KMS-11 (cell line): Measurements from ENCODE around the gene PTPRR.

Experiments
- H2AFZ ChIP-seq: fragments of 200-600 bp; sonication (generic); 2 replicates; pipeline ENCODE4 v1.6.1; 2016; ENCODE audit warnings: antibody characterized with exemption, mixed run types, low read depth
- H3K27ac ChIP-seq: fragments of 200-600 bp; sonication (generic); 2 replicates; pipeline ENCODE4 v1.6.1; 2016; ENCODE audit warnings: mild to moderate bottlenecking, mixed run types
- H3K27me3 ChIP-seq: fragments of 200-600 bp; sonication (generic); 2 replicates; pipeline ENCODE4 v1.6.1; 2017; ENCODE audit warnings: mild to moderate bottlenecking, low read depth, mixed run types, moderate library complexity; ENCODE audit not compliant: insufficient read depth
- H3K36me3 ChIP-seq: fragments of 200-600 bp; sonication (generic); 2 replicates; pipeline ENCODE4 v1.6.1; 2017; ENCODE audit warnings: mild to moderate bottlenecking, mixed run types; ENCODE audit not compliant: insufficient read depth
- H3K4me1 ChIP-seq: fragments of 200-600 bp; sonication (generic); 2 replicates; pipeline ENCODE4 v1.6.1; 2016; ENCODE audit warnings: mild to moderate bottlenecking, low read depth, mixed run types; ENCODE audit not compliant: poor library complexity, severe bottlenecking
- H3K4me2 ChIP-seq: fragments of 200-600 bp; sonication (generic); 2 replicates; pipeline ENCODE4 v1.7.0; 2016; ENCODE audit warnings: mild to moderate bottlenecking, mixed run types
- H3K4me3 ChIP-seq: fragments of 200-600 bp; sonication (generic); IDR thresholded peaks from 2 replicates; pipeline ENCODE4 v1.6.1; 2017; ENCODE audit warnings: low read depth, low read length, mixed read lengths; ENCODE audit not compliant: insufficient read depth
- H3K79me2 ChIP-seq: fragments of 200-600 bp; sonication (generic); 2 replicates; pipeline ENCODE4 v1.6.1; 2016; ENCODE audit warnings: low read depth, mixed run types; ENCODE audit not compliant: insufficient read depth
- H3K9ac ChIP-seq: fragments of 200-600 bp; sonication (generic); 2 replicates; pipeline ENCODE4 v1.6.1; 2016; ENCODE audit warnings: mild to moderate bottlenecking, mixed run types
- H4K20me1 ChIP-seq: fragments of 200-600 bp; sonication (generic); 2 replicates; pipeline ENCODE4 v1.6.1; 2016; ENCODE audit warnings: mild to moderate bottlenecking, mixed run types; ENCODE audit not compliant: insufficient read depth
- CTCF ChIP-seq: fragments of 200-600 bp; sonication (generic); conservative IDR thresholded peaks from 2 replicates; pipeline ENCODE4 v1.6.1; 2017; ENCODE audit warnings: low read depth, mild to moderate bottlenecking, antibody characterized with exemption, low read length, moderate library complexity, mixed read lengths

Gene PTPRR

GRCh38 chr12:70908978-70909377 lies 11.6 kb downstream of the PTPRR start:
- H3K36me3 ChIP-seq, result no peaks in the 10 kb centered on the region
- no peaks in the 10 kb centered on the region for H3K4me1 ChIP-seq
- H3K27ac ChIP-seq, result no peak overlapping the region
- H3K9ac ChIP-seq, result no peak overlapping the region
- no peak overlapping the region for H2AFZ ChIP-seq
- no peak for TF ChIP-seq CTCF
- H3K4me2 ChIP-seq, result no peak overlapping the region
- no peak overlapping the region for H3K4me3 ChIP-seq
- H3K79me2 ChIP-seq, result no peaks in the 10 kb centered on the region
- H4K20me1 ChIP-seq, result no peaks in the 10 kb centered on the region
- H3K27me3 ChIP-seq, result no peaks in the 10 kb centered on the region

- Histone ChIP-seq H3K4me2 (no peak overlapping the region), H3K79me2 (no peaks in the 10 kb centered on the region), H3K4me1 (no peaks in the 10 kb centered on the region), H3K4me3 (no peak overlapping the region), H3K36me3 (no peaks in the 10 kb centered on the region), H3K9ac (no peak overlapping the region), H3K27me3 (no peaks in the 10 kb centered on the region), H3K27ac (no peak overlapping the region), H4K20me1 (no peaks in the 10 kb centered on the region), H2AFZ (no peak overlapping the region)
- TF ChIP-seq CTCF, result no peak
Observed at GRCh38 chr12:70907412-70907811, 13.1 kb downstream of the PTPRR start.

- Histone ChIP-seq H3K27me3 (no peaks in the 10 kb centered on the region), H3K9ac (no peak overlapping the region), H3K36me3 (no peaks in the 10 kb centered on the region), H3K27ac (no peak overlapping the region), H2AFZ (no peak overlapping the region), H4K20me1 (no peaks in the 10 kb centered on the region), H3K4me1 (no peaks in the 10 kb centered on the region), H3K4me3 (no peak overlapping the region), H3K79me2 (no peaks in the 10 kb centered on the region), H3K4me2 (no peak overlapping the region)
- no peak for TF ChIP-seq CTCF
Observed at GRCh38 chr12:70895956-70896355, 24.6 kb downstream of the PTPRR start.

- H3K4me1 ChIP-seq, result no peaks in the 10 kb centered on the region
- no peak overlapping the region for H3K27ac ChIP-seq
- H4K20me1 ChIP-seq, result no peaks in the 10 kb centered on the region
- no peak overlapping the region for H3K4me3 ChIP-seq
- no peak for TF ChIP-seq CTCF
- no peaks in the 10 kb centered on the region for H3K79me2 ChIP-seq
- no peak overlapping the region for H3K4me2 ChIP-seq
- no peak overlapping the region for H2AFZ ChIP-seq
- H3K9ac ChIP-seq, result no peak overlapping the region
- H3K27me3 ChIP-seq, result no peaks in the 10 kb centered on the region
- H3K36me3 ChIP-seq, result no peaks in the 10 kb centered on the region
Observed at GRCh38 chr12:70892593-70892992, 27.9 kb downstream of the PTPRR start.
